ENCODE results near the gene GRM6.

The GRM6 gene

DNA sequence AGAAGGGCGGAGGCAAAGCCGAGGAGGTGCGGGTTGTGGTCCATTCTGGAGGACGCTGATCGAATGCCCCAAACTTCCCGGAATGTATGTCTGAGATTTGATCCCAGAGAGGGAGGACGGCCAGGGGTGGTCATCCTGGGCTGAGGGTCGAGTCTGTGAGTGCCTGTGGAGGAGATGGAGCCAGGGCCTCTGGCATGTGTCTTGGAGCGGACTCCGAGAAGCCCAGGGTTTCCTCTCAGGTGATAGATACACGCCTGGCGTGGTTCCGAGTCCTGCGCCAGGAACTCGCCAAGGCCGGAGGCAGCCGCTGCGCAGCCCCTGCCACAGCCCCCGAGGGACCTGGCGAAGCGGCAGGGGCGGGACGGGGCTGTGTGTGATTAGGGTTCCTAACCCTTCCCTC lies 53.8 kb downstream of the GRM6 start:
- H3K4me3 ChIP-seq = no peak overlapping the region
- no peak for TF ChIP-seq FOXP2 (optimal IDR thresholded peaks at IDR 0.05; ENCODE audit: control extremely low read depth, extremely low read length, insufficient read depth)
- TF ChIP-seq POLR2AphosphoS5 (IDR thresholded peaks at IDR 0.05; ENCODE audit: borderline replicate concordance, low read depth, low read length) = no peak
- no peak for TF ChIP-seq EZH2 (IDR thresholded peaks at IDR 0.05)
- no peak overlapping the region for H3K9ac ChIP-seq (ENCODE audit: insufficient read length)
- no peak overlapping the region for H3K27ac ChIP-seq
- no peak for DNase-seq (ENCODE audit: low read depth, low spot score)
- no peaks in the 10 kb centered on the region for H3K36me3 ChIP-seq (ENCODE audit: insufficient read depth, low read length)
- H3K9me3 ChIP-seq (ENCODE audit: low read depth, low read length) = no peaks in the 10 kb centered on the region

DNA sequence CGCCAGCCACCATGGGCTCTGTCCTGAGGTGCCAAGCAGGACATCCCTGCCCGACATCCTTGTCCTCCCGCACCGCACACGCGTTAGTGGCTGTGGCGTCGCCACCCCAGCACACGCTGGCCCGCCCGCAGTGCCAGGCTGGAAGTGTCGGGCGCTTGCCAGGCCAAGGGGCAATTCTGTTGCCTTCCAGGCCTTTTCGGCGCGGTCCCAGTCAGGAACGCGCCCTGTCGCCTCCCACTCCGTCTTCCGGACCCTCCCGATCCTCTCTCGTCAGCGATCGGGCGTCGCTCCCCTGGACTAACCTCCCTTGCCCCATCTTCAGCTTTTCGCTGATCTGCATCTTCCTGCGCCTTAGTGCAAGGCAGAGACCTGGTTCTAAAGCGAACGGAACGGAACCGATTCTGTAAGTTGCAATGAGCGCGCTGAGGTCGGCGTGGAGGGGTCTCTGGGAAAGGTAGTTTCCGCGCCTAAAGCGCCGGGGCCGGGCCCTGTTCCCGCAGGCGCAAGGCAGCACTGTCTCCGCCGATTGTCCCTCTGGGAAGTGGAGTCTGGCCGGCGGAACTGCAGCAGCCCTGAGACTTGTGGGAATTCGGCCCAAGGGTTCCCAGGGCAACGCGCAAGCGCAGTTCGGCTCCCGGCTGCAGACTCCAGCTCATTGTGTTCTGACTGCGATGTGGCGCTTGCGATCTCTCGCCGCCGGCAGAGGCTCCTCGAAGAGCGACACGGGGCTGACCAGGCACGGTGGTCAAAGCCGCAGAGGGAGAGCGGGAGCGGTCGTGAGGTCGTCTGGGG lies 54.4 kb downstream of the GRM6 start, which contains the start of gene ZNF454:
Gene ZNF454 (plus strand): TSS at position 630 of the 792 bp plus-strand sequence. CDS start 1,594 bp downstream, outside the sequence.
- Histone ChIP-seq H3K27ac (no peak within 1 kb of the TSS), H3K4me3 (no peak within 1 kb of the TSS), H3K9ac (ENCODE audit: insufficient read length) (no peak within 1 kb of the TSS), H3K36me3 (ENCODE audit: insufficient read depth, low read length) (no peaks in the 10 kb centered on the region), H3K9me3 (ENCODE audit: low read depth, low read length) (no peaks in the 10 kb centered on the region)
- TF ChIP-seq FOXP2 (optimal IDR thresholded peaks at IDR 0.05; ENCODE audit: control extremely low read depth, extremely low read length, insufficient read depth) = no peak
- no peak for TF ChIP-seq EZH2 (IDR thresholded peaks at IDR 0.05)
- TF ChIP-seq POLR2AphosphoS5 (IDR thresholded peaks at IDR 0.05; ENCODE audit: borderline replicate concordance, low read depth, low read length) = no peak
- no peak for DNase-seq (ENCODE audit: low read depth, low spot score)

DNA sequence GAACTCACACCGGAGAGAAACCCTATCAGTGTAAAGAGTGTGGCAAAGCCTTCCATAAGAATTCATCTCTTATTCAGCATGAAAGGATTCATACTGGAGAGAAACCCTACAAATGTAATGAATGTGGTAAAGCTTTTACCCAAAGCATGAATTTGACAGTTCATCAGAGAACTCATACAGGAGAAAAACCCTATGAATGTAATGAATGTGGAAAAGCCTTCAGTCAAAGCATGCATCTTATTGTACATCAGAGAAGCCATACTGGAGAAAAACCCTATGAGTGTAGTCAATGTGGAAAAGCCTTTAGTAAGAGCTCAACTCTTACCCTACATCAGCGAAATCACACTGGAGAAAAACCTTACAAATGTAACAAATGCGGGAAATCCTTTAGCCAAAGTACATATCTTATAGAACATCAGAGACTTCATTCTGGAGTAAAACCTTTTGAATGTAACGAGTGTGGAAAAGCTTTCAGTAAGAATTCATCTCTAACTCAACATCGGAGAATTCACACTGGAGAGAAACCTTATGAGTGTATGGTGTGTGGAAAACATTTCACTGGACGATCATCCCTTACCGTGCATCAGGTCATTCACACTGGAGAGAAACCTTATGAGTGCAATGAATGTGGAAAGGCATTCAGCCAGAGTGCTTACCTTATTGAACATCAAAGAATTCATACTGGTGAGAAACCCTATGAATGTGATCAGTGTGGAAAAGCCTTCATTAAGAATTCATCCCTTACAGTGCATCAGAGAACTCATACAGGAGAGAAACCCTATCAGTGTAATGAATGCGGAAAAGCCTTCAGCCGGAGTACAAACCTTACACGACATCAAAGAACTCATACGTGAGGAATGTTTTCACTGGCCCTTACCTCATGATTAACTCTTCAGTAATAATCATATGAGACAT lies 63.0 kb downstream of the GRM6 start:
- no peak overlapping the region for H3K4me3 ChIP-seq
- no peaks in the 10 kb centered on the region for H3K36me3 ChIP-seq (ENCODE audit: insufficient read depth, low read length)
- no peak overlapping the region for H3K9ac ChIP-seq (ENCODE audit: insufficient read length)
- TF ChIP-seq POLR2AphosphoS5 (IDR thresholded peaks at IDR 0.05; ENCODE audit: borderline replicate concordance, low read depth, low read length) (no peak), EZH2 (IDR thresholded peaks at IDR 0.05) (no peak), FOXP2 (optimal IDR thresholded peaks at IDR 0.05; ENCODE audit: control extremely low read depth, extremely low read length, insufficient read depth) (no peak)
- H3K9me3 ChIP-seq (ENCODE audit: low read depth, low read length) = peaks cover 10% of the 10 kb centered on the region; the same call in 1 of the 2 replicates
- no peak for DNase-seq (ENCODE audit: low read depth, low spot score)
- no peak overlapping the region for H3K27ac ChIP-seq

All from SK-N-MC (cell line).